GM21515 (cell line): ENCODE data around the gene HLA-DQB1.
"Not testable (repeated sequence)": the region's sequence is repeated elsewhere in the genome, so short reads cannot be mapped to it uniquely, and the experiment has no call there.

Experiments used
- ATAC-seq: cut with Tn5 transposase; IDR thresholded peaks from one replicate; pipeline ENCODE4 v1.9.1; 2021; ENCODE audit not compliant: unreplicated experiment

HLA-DQB1 gene

DNA sequence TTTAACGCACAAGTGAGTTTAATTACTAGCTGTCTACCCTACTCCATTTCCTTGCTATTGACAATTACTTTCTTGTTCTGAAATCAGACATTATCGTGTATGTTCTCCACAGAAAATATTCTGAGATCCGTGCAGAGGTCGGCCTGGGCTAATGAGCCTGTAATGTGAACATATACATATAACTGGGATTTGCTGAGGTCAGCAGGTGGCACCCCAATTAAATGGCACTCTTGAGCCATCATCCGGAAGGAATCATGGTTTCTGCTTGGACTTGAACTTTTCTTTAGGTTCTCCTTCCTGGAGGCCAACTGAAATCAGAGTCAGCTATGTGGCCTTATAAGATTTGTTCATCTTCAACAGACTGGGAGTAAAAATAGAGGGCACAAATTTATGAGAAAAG, 3.6 kb downstream of the HLA-DQB1 start:
- no peak for ATAC-seq

- no peak for ATAC-seq
Observed at GRCh38 chr6:32662099-32662498, 4.4 kb downstream of the HLA-DQB1 start.

GRCh38 chr6:32659856-32660595, 6.4 kb downstream of the HLA-DQB1 start:
- ATAC-seq, result peak; percentile 58

- ATAC-seq, result no peak
Observed at GRCh38 chr6:32658268-32658897, 8.1 kb downstream of the HLA-DQB1 start.

- not testable (repeated sequence) for ATAC-seq
Observed at GRCh38 chr6:32657819-32658218, 8.6 kb downstream of the HLA-DQB1 start.

DNA sequence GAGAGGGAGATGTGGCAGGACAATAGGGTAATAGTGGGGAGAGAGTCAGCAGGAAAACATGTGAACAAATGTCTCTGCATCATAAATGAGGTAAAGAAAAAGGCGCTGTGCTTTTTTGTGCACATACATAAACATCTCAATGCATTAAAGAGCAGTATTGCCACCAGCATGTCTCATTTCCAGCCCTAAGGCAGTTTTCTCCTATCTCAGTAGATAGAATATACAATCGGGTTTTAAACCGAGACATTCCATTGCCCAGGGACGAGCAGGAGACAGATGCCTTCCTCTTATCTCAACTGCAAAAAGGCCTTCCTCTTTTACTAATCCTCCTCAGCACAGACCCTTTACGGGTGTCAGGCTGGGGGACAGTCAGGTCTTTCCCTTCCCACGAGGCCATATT, 9.1 kb downstream of the HLA-DQB1 start:
- ATAC-seq, result not testable (repeated sequence)

- ATAC-seq, result no peak
Observed at GRCh38 chr6:32655203-32655710, 11.2 kb downstream of the HLA-DQB1 start.

- no peak for ATAC-seq
Observed at GRCh38 chr6:32645047-32645703, 21.3 kb downstream of the HLA-DQB1 start.

- no peak for ATAC-seq
Observed at GRCh38 chr6:32643904-32644303, 22.6 kb downstream of the HLA-DQB1 start.

DNA sequence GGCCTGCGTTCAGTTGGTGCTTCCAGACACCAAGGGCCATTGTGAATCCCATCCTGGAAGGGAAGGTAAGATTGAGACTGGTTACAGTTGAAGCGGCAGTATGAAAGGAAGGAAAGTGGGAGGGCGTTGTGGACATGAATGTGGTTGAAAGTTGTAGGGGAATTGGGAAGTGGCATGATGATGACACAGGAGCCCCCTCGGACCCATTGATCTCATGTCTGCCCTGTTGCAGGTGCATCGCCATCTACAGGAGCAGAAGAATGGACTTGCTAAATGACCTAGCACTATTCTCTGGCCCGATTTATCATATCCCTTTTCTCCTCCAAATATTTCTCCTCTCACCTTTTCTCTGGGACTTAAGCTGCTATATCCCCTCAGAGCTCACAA, 23.7 kb downstream of the HLA-DQB1 start:
- ATAC-seq, result no peak

DNA sequence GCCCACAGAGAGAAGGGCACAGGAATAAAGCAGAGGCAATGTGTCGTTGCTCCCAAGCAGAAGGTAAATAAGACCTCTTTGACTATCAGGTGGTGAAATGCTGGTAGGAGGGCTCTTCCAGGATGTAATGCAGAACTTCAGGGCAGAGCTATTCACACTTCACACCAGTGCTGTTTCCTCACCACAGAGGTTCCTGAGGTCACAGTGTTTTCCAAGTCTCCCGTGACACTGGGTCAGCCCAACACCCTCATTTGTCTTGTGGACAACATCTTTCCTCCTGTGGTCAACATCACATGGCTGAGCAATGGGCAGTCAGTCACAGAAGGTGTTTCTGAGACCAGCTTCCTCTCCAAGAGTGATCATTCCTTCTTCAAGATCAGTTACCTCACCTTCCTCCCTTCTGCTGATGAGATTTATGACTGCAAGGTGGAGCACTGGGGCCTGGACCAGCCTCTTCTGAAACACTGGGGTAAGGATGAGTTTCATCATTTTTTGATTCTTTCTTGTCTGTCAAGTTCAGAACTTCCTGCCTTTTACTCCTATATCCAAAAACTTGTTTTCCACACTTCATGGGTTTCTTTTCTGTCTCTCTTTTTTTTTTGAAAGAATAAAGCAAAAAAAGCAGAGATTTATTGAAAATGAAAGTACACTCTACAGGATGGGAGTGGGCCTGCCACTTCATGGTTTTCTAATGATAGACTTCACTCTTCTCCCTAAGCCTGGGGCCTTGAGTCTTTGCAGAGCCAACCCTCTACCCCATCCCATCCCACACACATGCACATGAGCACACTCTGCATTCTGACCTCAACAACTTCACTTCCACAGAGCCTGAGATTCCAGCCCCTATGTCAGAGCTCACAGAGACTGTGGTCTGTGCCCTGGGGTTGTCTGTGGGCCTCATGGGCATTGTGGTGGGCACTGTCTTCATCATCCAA, 24.4 kb downstream of the HLA-DQB1 start:
- not testable (repeated sequence) for ATAC-seq

DNA sequence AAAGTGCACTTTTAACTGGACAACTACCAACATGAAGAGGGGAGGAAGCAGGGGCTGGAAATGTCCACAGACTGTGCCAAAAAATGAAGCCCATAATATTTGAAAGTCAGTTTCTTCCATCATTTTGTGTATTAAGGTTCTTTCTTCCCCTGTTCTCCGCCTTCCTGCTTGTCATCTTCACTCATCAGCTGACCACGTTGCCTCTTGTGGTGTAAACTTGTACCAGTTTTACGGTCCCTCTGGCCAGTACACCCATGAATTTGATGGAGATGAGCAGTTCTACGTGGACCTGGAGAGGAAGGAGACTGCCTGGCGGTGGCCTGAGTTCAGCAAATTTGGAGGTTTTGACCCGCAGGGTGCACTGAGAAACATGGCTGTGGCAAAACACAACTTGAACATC, 25.3 kb downstream of the HLA-DQB1 start:
- no peak for ATAC-seq

- no peak for ATAC-seq
Observed at GRCh38 chr6:32639440-32640394, 26.7 kb downstream of the HLA-DQB1 start.

DNA sequence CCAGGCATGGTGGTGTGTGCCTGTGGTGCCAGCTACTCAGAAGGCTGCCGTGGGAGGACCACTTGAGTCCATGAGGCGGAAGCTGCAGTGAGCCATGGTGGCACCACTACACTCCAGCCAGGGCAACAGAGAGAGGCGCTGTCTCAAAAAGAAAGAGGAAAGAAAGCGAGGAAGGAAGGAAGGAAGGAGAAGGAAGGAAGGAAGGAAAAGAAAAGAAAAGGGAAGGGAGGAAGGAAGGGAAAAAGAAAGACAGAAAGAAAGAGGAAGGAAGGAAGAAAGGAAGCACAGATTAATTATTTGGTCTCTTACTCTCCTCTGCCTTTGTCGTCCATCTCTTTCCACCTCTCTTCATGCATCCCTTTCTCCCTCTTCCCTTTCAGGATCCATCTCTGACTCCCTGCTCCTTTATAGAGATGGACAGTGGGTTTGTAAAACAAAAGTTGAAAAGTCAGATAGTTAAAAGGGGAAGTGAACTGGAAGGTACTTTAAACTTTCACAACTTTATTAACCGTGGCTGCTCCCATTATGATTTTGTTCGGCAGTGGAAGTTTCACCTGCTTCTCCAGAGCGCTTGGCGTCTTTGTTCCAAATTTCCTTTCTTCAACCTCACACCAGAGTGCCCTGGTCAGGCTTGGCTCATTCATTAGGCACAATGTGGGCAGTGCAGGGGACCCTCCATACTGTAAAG, 27.8 kb downstream of the HLA-DQB1 start:
- no peak for ATAC-seq

DNA sequence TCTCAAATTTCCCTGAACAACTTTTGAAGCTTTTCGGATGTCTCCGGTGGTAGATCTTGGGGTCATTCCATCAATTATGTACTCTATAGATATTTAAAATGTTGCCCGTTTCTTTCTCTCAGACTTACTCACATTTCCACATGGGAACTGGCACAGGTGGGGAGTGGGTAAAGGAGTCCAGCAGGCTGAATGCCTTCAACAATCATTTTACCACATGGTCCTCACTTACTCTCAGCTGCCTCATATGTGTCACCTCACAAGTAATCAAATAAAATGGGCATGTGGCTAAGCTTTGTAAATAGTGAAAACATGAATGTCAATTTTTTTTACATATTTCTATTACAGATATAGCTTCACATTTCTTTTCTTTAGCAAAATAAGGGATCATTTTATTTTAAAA, 28.6 kb downstream of the HLA-DQB1 start:
- no peak for ATAC-seq

DNA sequence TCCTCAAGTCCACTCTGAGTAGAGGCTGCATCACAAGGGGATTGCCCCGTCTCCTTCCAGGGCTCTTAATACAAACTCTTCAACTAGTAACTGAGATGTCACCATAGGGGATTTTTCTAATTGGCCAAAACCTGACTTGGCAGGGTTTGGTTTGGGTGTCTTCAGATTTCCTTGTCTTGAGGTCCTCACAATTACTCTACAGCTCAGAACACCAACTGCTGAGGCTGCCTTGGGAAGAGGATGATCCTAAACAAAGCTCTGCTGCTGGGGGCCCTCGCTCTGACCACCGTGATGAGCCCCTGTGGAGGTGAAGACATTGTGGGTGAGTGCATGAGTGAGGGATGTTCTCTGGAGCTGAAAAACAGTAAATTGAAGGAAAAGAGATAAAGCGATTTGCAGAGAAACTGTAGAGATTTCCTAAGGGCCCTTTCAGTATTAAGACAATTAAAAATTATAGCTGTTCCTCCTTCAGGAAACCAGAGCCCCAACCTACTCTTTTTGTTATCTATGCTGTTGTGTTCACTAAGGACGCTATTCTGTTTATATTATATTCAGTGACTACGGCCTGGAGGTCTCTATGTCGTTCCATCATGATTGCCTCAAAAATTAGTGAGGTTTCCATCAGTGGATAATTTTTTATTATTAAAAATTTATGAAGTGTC, 29.1 kb downstream of the HLA-DQB1 start, which contains the start of gene HLA-DQA1:
TSS of gene HLA-DQA1 (plus strand) at position 188 of the 662 bp plus-strand sequence. CDS start at position 241, 53 bp downstream.
- peak; percentile 47 for ATAC-seq

- no peak for ATAC-seq
Observed at GRCh38 chr6:32635526-32636123, 30.8 kb downstream of the HLA-DQB1 start.

DNA sequence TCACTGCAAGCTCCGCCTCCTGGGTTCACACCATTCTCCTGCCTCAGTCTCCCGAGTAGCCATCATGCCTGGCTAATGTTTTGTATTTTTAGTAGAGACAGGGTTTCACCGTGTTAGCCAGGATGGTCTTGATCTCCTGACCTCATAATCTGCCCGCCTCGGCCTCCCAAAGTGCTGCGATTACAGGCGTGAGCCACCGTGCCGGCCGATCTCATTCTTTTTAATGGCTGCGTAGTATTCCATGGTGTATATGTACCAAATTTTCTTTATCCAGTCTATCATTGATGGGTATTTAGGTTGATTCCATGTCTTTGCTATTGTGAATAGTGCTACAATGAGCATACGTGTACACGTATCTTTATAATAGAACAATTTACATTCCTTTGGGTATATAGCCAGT, 36.7 kb downstream of the HLA-DQB1 start:
- not testable (repeated sequence) for ATAC-seq
